HG03460 (cell line): ENCODE results near the gene AKAIN1.

Experiments used
- ATAC-seq: cut with Tn5 transposase; IDR thresholded peaks from one replicate; pipeline ENCODE4 v1.9.1; 2021; ENCODE audit not compliant: unreplicated experiment

AKAIN1 gene

GRCh38 chr18:5162111-5162510 is 34.9 kb downstream of the AKAIN1 start:
- ATAC-seq = no peak

DNA sequence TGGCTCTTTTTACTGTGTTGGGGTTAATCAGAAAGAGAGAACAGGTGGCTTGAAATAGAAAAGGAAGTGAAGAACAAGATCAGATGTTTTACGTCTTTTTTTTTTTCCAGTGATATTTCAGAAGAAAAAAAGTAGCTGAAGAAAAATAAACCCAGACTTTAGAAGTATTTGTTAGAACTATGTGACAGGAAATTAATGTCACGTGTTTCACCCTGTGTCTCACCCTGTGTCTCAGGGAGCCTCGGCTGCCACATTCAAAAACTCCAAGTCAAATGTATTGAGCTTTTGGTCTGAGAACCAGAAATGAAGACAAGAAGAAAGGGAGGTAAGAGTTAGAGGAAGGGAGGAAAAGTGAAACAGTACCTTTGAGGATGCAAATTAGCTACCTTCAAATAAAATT is 38.0 kb downstream of the AKAIN1 start:
- ATAC-seq = no peak

DNA sequence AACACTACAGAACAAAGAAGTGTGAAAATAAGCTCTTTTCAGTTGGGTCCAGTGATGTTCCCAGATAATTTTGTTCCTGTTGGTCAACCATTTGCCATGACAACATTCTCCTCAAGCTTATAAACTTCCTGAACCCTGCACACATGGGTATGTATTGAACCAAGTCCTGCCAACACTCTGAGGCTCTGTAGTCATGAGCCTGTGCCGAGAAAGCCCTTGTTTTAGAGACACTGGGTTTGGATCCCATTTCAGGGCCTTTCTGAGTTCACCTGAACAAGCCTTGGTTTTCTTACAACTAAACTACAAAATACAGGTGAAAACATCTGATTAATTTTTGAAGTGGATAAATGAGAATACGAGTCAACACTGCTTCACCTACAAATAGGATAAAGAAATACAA is 38.5 kb downstream of the AKAIN1 start:
- no peak for ATAC-seq

DNA sequence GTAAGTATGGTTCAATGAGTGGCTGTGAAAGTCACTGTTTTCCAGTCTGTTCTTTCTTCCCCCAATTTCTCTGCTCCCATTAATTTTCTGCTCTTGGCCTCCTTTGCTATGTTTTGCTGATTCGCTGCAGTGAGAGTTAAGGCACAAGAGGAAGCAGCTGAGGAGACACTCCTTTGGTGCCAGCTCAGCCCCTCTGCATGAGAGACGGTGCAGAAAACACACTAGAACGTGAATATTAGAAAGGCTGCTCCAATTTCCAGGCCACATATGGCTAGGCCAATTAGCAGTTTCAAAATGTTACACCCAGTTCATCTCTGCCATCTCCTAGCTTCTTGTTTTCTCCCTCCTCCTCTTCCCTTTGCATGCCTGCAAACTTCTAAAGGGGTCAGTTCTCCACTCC is 38.9 kb downstream of the AKAIN1 start:
- ATAC-seq = no peak

DNA sequence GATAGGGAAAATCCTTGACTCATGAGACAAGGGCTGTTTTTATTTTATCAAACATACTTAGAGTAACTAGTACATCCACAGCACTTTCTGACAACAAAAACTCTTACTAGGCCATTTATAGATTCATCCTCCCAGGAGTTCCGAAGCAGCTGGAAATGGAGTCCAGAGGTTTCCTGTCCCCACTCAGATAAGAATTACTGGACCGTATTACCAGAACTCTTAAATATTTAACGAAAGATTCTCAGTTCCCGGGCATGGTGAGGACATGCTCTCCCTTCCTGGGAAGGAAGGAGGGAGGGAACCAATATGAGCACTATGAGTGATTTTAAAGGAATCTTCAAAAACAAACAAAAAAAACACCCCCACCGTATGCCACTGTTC is 41.2 kb downstream of the AKAIN1 start:
- no peak for ATAC-seq

- no peak for ATAC-seq
These were observed 41.7 kb downstream of the AKAIN1 start for GRCh38 chr18:5155218-5155906.

- ATAC-seq = no peak
These were observed 44.6 kb downstream of the AKAIN1 start for GRCh38 chr18:5152343-5153020.

- no peak for ATAC-seq
These were observed 46.2 kb downstream of the AKAIN1 start for GRCh38 chr18:5150894-5151293.

DNA sequence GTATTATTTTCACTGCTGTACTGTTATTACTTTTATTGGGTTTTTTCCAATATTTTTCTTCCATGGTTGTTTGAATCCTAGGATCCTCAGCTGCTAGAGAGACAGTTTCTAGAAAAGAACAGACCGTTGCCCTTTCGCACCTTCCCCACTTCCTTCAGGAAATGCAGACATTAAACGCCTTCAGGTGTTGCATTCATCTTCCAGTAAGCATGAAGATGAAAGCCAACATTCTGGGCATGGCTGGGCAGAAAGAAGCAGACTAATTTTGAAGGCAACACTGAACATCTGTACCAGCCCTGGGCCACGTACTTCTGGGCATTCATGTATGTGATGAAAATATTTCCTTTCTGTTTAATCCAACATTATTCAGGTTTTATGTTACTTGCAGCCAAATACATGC is 51.0 kb downstream of the AKAIN1 start:
- no peak for ATAC-seq

DNA sequence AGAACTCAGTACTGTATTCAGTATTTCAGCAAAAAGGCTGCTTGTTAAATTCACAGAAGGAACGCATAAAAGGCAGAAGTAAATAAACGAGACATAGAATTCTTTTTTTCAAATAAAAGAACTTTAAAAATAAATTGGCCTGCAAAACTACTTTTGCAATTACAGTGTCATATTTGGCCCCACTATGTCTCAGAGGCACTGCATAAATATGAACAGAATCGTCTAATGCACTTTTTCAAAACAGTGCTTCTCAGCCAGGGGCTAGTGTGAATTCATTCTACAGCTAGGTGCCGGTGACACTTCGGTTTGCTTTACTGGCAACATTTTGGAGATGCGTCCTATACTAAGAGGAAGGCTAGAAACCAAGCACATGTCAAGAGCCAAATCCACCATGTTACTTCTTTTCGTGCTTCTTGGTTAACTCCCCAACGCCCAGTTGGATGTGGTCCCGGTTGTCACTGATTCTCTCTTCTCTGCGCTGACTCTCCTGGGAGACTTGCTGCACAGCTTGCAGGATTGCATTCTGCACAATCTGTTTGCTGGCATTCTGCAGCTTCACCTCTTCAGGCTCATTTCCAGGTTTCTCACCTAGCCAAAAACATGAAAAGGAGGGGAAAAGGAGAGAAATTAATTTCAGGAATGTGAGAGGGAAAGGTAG is 51.8 kb downstream of the AKAIN1 start:
- no peak for ATAC-seq

DNA sequence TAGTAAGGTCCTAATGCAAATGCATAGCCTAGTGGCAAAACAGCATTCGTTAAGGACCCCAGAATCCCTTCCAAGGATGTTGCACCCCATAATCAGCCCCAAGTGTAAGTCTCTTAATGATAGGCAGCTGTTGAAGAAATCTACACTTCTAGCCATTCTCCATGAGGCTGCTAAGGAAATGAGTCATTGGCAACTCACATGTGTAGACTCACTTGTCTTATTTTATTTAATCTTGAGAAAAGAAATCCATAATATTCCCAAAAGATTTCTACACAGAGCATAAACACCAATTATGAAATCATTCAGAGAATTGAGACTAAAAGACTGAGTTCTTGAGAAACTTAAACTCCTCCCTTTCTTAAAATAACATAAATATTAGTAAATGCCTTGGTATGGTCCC is 52.4 kb downstream of the AKAIN1 start:
- ATAC-seq = no peak

- ATAC-seq = no peak
These were observed 54.2 kb downstream of the AKAIN1 start for GRCh38 chr18:5142859-5143258.

DNA sequence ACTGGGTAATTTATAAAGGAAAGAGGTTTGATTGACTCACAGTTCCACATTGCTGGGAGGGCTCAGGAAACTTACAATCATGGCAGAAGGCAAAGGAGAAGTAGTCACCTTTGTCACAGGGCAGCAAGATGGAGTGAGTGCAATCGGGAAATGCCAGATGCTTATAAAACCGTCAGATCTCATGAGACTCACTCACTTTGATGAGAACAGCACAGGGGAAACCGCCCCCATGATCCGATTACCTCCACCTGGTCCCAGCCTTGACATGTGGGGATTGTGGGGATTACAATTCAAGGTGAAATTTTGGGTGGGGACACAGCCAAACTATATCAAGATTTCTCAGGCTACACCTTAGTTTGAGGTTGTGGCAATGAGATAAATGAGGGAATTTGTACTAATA is 54.9 kb downstream of the AKAIN1 start:
- no peak for ATAC-seq

DNA sequence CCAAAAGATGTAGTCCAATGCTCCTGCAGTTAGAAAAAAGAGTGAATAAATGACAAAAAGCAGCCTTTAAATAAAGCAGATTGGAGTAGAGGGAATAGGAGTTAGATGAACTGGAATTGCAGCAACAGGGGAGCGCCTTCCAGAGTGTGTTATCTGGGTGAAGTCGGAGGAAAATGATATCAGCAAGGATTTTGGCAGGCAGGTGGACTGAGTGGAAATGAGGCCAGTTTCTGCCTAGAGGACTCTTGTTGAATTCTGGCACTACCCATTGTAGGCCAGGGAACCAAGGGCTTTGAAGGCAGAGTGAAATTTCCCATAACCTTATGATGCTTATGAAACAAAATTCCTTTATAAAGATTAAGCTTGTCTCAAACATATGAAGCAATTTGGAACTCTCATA is 59.8 kb downstream of the AKAIN1 start:
- ATAC-seq = no peak

DNA sequence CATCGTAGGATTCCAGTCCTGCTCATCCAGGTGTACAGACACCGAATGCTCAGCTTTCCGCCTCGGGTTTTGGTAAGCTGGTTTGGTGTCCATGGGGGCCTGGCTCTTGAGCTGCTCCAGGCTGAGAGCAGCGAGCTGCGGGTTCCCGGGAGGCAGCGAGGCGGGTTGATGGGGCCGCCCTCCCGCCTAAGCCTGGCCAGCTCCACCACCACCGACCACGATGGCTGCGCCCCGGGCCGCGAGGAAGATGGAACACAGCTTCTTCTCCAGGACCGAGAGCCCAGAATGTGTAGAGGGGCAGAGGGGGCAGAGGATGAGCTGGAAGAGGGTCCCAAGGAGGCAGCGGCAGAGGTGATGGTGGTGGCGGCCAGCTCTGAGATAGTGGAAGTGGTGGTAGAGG is 64.1 kb downstream of the AKAIN1 start:
- no peak for ATAC-seq

DNA sequence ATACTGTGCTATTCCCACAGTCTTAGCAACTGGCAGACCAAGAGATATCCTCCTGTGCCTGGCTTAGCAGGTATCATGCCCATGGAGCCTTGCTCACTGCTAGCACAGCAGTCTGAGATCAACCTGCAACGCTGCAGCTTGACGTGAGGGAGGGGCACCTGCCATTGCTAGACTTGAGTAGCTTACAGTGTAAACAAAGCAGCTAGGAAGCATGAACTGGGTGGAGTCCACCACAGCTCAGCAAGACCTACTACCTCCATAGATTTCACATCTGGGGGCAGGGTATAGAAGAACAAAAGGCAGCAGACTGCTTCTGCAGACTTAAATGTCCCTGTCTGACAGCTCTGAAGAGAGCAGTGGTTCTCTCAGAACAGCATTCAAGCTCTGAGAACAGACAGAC is 74.8 kb downstream of the AKAIN1 start:
- ATAC-seq = no peak

DNA sequence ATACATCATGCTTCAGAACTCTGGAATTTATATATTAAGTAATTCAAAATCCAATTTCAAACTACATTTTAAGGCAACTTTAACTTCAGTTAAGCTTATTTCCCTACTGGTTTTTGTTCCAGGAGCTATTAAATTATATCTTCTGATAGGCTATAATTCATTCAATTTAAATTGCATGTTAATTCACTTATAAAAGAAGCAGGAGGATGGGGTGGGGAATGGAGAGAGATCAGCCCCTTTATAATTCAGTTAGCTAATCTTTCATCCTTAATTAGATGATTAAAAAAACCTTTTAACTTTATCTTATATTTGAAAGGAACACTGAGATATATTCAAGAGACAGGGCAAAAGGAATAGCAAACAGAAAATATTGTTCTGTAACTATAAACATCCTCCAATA is 86.8 kb downstream of the AKAIN1 start:
- no peak for ATAC-seq

DNA sequence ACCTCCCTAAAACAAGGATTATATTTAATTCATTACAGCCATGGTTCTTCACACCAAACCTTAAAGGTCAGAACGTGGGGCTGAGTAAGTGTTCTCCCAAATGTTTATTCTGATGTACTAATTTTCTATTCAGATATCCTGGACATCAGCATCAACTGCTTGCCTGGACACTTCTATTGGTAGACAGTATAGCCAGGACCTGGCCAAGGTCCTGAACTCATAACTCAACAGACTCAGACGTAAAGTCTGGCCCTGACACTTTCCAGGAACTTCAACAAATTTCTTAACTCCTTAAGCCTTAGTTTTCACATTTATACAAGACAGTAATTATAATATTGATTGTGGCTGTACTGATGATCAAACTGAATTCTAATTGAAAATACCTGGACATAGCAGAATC is 89.1 kb downstream of the AKAIN1 start:
- ATAC-seq = no peak

GRCh38 chr18:5106730-5107129 is 90.3 kb downstream of the AKAIN1 start:
- ATAC-seq = no peak

- no peak for ATAC-seq
These were observed 92.8 kb downstream of the AKAIN1 start for GRCh38 chr18:5104246-5104645.

DNA sequence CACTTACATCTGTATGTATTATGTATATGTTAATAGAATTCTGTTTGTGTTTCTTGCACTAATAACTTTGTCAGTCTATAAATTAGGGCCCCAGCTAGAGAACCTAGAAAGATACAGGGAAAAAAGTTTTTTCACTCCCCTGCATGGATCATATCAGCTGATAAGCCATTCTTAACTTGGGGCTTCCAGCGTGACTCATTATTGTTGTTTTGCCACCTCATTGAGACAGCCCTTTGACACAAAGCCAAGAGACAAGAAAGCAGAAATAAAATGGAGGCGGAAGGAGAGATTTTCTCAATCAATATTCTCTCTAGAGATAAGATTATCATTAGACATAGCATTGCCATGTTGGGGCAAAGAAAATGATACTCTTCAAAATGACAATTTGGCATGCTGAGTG is 93.4 kb downstream of the AKAIN1 start:
- no peak for ATAC-seq

- ATAC-seq = no peak
These were observed 93.8 kb downstream of the AKAIN1 start for GRCh38 chr18:5103286-5103685.
